GM19468 (cell line): Measurements from ENCODE around the gene MKRN1.
"Not testable (repeated sequence)": the region's sequence is repeated elsewhere in the genome, so short reads cannot be mapped to it uniquely, and the experiment has no call there.

ENCODE experiments used
- ATAC-seq: cut with Tn5 transposase; IDR thresholded peaks from one replicate; pipeline ENCODE4 v1.9.1; 2021; ENCODE audit warnings: mild to moderate bottlenecking, moderate library complexity, moderate number of reproducible peaks; ENCODE audit not compliant: unreplicated experiment; ENCODE audit errors: extremely low read depth

The MKRN1 gene

DNA sequence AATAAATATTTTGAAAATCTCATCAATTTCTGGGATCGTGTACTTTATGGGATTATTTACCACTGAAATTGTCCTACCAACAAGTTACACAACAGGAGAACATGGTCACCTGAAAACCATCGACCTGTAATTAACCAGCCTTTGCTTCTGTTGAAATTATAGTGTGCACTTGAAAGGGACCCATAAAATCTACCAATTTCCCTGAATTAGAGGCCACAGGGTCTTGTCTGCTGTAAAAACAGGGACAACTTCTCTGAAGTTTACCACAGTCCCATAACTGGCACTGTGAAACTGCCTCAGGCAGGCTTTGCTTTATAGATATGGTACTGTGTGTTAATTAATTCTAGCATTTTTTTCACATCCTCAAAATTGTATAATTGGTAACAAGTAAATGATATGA, 37.8 kb downstream of the MKRN1 start:
- no peak for ATAC-seq

DNA sequence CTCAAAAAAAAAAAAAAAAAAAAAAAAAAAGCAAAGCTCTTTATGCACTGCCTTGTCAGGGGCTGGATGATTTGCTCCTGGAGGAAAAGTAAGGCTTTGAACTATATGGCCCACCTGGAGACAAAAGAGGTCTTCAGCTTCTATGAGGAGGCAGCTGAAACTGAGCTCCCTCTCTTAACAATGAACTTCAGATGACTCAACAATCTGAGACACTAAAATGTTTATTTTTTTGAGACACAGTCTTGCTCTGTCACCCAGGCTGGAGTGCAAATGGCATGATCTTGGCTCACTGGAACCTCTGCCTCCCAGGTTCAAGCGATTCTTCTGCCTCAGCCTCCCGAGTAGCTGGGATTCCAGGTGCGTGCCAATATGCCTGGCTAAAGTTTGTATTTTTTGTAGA, 38.7 kb downstream of the MKRN1 start:
- no peak for ATAC-seq

DNA sequence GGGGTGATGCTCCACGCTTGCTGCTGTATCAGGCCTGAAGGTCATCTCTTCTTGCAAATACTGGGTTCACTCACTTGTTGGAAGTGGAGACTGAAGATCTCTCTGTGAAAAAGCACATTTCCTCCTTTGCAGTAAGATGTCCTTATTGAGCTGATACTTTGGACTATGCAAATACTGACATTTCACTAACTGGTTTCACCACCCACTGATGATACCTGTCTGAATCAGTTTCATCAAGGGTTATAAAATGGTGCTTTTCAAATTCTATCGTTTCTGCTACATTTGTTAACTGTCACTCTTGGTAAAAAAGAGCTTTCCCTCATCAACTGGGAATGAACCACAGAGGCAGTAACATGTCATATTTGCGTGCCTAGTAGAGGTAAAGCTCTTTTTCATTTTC, 39.9 kb downstream of the MKRN1 start:
- no peak for ATAC-seq

DNA sequence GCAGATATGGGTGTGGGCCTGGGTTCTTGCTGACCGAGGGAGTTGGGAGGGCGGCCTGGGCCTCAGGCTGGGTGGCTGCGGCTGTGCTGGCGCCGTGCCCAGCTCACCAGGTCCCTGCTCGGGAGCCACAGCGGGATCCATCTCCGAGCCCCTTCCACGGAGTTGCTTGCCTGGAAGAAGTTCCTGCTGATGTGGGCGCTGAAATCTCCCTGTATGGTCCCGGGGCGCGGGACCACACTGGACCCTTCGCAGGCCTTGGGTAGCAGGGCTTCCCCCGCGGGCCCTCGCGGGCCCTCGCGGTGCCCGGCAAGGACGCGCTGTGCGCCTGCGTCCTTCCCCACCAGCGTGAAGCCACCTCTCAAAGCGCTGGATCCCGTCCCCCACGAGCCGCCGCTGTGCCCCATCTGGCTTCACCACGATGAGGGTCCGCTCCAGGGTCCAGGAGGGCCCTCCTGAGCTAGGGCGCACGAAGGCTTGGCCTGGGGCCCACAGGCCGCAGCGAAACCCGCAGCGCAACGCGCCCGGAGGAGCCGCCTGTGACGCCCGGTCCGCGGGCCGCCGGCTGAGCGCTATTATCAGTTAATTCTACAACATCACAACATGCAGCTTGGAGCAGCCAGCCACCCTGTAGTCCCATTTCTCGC, 43.9 kb downstream of the MKRN1 start:
- no peak for ATAC-seq

DNA sequence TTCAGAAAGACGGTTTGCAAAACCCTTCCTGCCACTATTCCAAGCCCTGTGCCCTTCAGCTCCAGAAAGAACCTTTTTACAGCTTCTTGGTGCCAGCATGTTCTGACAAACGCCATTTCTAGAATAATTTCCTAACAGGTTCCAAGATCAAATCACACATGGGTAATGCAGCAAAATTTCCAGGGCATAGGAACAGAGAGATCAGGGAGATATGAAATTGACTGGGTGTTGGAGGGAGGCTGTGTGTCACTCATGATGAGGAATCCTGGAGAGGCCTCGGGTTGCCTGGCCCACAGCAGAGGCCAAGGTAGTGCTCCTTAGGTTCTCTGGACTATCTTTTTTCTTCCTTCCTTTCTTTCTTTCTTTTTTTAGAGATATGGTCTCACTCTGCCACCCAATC, 45.9 kb downstream of the MKRN1 start:
- no peak for ATAC-seq

DNA sequence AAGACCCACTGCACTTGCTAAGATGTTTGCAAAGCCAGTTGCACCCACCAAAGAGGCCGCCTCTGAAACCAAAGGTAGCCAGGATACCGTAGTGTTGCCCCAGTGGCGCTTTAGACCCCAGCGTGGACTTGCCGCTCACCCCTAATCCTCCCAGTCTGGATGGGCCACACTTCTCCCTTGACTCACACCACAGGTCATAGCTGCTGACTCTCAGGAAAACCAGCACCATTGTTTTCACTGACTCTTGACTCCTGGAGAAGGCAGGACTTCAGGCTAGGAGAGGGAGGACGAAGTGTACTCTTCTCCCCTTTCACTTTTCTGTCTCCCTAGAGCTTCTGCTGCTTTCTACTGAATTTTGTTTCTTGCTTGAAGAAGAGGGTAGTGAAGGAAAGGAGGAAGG, 53.2 kb downstream of the MKRN1 start:
- no peak for ATAC-seq

DNA sequence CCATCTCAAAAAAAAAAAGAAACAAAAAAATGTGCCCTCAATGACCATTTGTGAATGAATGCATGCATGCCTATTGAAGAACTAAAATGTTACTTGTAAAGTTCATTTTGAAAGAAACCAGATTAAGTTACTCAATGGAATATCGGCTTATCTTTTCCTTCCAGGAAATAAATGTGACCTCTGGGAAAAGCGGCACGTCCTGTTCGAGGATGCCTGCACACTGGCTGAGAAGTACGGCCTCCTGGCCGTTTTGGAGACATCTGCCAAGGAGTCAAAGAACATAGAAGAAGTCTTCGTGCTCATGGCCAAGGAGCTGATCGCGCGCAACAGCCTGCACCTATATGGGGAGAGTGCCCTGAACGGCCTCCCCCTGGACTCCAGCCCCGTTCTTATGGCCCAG, 53.6 kb downstream of the MKRN1 start:
- no peak for ATAC-seq

DNA sequence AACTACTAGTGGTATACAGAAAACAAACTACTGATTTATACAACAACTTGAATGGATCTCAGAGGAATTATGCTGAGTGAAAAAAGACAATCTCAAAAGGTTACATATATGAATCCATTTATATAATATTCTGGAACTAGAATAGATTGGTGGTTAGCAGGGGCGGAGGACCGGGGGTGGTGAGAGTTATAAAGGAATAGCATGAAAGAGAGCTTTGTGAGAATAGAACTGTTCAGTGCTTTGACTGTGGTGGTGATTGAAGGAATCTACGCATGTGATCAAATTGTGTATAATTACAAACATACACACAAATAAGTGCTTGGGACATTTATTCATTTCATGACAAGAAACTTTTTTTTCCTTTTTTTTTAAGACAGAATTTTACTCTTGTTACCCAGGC, 55.8 kb downstream of the MKRN1 start:
- ATAC-seq = no peak

DNA sequence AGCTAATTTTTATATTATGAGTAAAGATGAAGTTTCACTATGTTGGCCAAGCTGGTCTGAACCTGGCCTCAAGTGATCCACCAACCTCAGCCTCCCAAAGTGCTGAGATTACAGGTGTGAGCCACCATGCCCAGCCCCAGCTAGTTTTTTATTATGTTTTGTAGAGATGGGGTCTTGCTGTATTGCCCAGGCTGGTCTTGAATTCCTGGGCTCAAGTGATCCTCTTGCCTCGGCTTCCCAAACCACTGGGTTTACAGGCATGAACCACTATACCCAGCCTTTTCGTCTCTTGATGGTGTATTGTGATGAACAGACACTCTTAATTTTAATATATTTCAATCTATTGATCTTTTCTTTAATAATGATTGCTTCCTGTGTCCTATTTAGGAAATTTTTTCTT, 57.8 kb downstream of the MKRN1 start:
- ATAC-seq = no peak

DNA sequence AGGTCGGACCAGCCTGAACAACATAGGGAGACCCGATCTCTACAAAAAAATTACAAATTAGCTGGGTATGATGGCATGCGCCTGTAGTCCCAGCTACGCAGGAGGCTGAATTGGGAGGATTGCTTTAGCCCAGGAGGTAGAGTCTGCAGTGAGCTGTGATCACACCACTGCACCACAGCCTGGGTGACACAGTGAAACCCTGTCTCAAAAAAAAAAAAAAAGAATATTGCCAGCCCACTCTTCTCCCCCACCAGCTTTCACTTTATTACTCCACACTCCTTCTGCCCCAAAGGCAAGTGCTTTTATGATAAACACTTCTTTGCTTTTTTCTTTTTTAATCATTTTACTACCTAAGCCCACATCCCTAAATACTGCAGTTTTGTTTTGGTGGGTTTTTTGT, 60.7 kb downstream of the MKRN1 start:
- ATAC-seq = no peak

DNA sequence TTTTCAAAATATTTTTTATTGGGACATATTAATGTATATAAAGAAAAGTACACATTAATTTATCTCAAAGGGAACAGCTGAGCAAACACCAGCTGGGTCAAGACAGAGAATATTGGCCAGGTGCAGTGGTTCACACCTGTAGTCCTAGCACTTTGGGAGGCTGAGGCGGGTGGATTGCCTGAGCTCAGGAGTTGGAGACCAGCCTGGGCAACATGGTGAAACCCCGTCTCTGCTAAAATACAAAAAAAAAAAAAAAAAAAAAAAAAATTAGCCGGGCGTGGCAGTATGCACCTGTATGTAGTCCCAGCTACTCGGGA, 61.2 kb downstream of the MKRN1 start:
- ATAC-seq = not testable (repeated sequence)

DNA sequence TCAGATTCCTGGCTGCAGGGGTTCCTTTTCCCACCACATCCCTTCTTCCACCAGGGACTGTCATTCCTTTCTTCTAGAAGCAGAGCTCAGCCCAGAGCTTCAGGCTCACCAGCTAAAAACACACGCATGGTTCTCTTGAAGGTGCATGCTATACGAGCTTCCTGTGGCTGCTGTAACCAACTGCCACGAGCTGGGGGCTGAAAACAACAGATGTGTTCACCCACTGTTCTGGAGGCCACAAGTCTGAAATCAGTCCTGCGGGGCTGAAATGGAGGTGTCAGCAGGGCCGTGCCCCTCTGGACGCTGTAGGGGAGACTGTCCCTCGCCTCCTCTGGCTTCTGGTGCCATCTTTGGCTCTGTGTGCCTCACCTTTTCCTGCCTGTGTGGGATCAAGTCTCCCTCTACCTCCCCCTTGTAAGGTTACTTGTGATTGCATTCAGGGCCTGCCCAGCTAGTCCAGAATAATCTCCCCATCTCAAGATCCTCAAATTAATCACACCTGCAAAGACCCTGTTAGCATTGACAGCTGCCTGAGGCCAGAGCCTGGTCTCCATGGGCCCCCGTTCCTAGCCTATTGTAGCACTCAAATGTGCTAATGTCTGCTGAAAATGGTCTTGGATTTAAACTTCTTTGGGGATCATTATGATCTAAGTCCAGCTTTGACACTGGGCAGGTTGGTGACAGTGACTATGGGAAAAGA, 61.7 kb downstream of the MKRN1 start:
- no peak for ATAC-seq

DNA sequence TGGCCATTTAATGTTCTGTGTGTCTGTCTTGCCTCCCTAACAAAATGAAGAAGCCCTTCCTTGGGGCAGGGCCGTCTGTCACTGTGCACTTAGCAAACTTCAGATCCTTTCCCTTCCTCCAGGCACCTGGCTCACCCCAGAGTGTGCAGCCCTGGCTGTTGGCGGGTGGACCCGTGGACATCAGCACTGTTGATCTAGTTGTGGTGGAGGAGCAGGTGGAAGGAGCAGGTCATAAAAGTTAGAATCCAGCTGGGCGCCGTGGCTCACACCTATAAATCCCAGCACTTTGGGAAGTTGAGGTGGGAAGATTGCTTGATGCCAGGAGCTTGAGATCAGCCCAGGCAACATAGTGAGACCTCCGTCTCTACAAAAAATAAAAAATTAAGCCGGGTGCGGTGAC, 62.7 kb downstream of the MKRN1 start:
- no peak for ATAC-seq

DNA sequence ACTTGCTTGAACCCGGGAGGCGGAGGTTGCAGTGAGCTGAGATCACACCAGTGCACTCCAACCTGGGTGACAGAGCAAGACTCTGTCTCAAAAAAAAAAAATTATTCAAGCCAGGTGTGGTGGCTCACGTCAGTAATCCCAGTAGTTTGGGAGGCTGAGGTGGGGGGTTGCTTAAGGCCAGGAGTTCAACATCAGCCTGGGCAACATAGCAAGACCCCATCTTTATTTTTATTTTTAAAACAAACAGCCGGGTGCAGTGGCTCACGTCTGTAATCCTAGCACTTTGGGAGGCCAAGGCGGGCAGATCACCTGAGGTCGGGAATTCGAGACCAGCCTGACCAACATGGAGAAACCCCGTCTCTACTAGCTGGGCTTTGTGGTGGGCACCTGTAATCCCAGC, 63.5 kb downstream of the MKRN1 start:
- not testable (repeated sequence) for ATAC-seq

DNA sequence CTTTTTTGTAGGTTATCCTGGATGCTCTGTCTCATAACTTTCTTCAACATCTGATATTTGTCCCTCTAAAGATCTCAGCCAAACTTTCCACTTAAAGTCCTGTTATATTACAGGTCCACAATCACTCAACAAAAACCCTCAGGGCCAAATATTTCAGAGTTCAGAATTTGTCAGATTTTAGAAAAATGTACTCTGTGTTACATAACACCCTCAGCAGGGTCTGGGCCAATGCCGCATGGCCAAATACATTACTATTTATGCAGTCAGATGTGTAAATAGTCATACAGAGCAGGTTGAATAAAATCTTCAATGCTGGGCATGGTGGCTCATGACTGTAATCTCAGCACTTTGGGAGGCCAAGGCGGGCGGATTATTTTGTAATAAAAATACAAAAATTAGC, 63.9 kb downstream of the MKRN1 start:
- ATAC-seq = no peak

DNA sequence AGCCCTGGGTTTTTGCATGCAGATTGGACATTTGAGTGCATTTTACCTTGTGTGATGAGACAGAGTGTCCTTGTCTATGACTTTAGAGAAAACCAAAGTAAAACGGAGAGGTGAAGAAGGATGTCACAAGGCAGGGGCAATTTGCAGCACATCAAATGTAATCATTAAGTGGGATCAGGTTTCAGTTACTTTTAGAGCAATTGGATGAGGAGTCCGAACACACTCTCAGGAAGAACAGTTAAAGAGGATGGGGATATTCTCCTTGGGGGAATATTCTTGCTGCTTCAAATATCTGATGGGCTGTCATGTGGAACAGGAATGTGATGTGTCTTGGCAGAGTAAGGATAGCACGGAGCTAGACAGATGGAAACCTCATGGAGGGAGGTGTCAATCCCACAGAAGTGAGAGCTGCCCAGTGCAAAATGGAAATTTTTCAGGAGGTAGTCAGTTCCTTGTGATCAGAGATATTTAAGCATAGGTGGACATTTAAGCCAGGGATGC, 74.7 kb downstream of the MKRN1 start:
- ATAC-seq = no peak

DNA sequence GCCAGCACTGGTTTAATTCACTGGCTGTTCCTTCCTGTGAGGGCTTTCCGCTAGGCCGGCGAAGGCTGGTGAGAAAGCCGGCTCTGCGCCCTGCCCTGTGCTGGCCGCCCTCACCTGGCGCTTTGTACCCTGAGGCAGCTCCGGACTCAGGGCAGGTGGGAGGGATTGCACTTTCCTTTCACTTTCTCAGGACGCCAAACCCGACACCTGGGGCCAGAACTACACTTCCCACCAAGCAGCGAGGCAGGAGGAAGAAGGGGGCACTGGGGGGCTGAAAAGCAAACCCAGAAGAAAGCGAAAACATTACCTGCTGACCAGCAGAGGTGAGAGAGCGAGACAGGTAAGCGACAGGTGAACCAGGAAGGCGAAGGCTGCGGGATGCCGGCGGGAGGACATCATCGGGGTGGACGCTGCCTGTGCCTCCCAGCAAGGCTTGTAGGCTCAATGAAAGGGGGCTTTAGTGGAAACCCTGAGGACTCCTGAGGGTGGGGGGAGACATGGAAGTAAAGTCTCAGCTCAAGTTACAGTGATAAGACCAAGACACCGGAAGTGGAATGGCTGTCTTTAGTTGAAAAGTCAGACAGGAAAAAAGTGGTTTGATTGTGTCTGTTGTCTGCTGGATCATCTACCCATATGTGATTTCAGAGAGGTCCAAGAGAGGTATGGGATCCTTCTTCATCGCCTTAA, 75.3 kb downstream of the MKRN1 start, which contains the start of gene RAB19:
Gene RAB19, plus strand, starts transcription at position 181 of the 687 bp plus-strand sequence. CDS start 3,589 bp downstream, outside the sequence.
- no peak for ATAC-seq
